Measurements from ENCODE around the gene ACSF3. TPM values are rescaled to one million over a fixed set of nuclear protein-coding genes. Genes with fewer than 3 reads are reported as not detected.

The ACSF3 gene
- total and polyA plus RNA-seq, 2 of the 4 experiments (the other 2 are of a cell fraction), result 9.5 to 14.2 TPM

DNA sequence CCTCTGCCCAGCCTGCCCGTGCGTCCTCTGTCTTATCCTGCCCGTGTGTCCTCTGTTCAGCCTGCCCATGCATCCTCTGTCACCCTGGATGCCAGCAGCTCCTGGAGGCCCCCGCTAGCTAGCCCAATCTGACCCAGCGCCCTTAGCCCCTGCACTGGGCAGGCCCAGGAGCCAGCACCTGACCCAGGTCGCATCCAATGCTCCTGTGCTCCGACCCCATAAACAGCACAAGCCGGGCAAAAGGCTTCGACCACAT lies 91.0 kb downstream of the ACSF3 start:
- no peaks in the 10 kb centered on the region for H3K9me3 ChIP-seq (ENCODE audit: control insufficient read depth, insufficient read depth, low read length)
- no peak overlapping the region for H2BK20ac ChIP-seq (ENCODE audit: low read depth, low read length)
- no peak overlapping the region for H2AK9ac ChIP-seq (replicated peaks; ENCODE audit: low read depth, low read length, poor library complexity)
- H3K18ac ChIP-seq (ENCODE audit: low read depth, low read length), result no peak overlapping the region
- CTCF ChIA-PET, result no interaction called here
- H2BK120ac ChIP-seq (ENCODE audit: low read depth, low read length), result no peak overlapping the region
- H3K79me1 ChIP-seq (ENCODE audit: low read depth in 1 of 2, low read length in 2 of 2), result no peaks in the 10 kb centered on the region
- TF ChIP-seq MAZ (IDR thresholded peaks at IDR 0.05; ENCODE audit: borderline replicate concordance, low read depth, low read length) (no peak), RCOR1 (IDR thresholded peaks at IDR 0.05; ENCODE audit: insufficient replicate concordance, low read length) (no peak), ELK1 (IDR thresholded peaks at IDR 0.05; ENCODE audit: borderline replicate concordance, low read depth, low read length) (no peak), POLR2A (IDR thresholded peaks at IDR 0.05; ENCODE audit: low read depth, low read length) (no peak), NFE2L2 (IDR thresholded peaks at IDR 0.05; ENCODE audit: low read depth, low read length) (no peak), BHLHE40 (IDR thresholded peaks at IDR 0.05; ENCODE audit: low read depth, low read length) (no peak), SMC3 (IDR thresholded peaks at IDR 0.05; ENCODE audit: low read depth, low read length) (no peak), CHD1 (IDR thresholded peaks at IDR 0.05; ENCODE audit: low read depth, low read length) (no peak), MAFK (IDR thresholded peaks at IDR 0.05; ENCODE audit: low read depth, low read length) (no peak), CEBPB (IDR thresholded peaks at IDR 0.05; ENCODE audit: low read depth, low read length) (no peak), CTCF (conservative IDR thresholded peaks at IDR 0.05; ENCODE audit: low read depth, low read length) (no peak), RFX5 (IDR thresholded peaks at IDR 0.05; ENCODE audit: low read depth, low read length) (no peak), RAD21 (IDR thresholded peaks at IDR 0.05; ENCODE audit: low read length) (no peak), FOS (IDR thresholded peaks at IDR 0.05; ENCODE audit: low read depth, low read length) (no peak), MXI1 (IDR thresholded peaks at IDR 0.05; ENCODE audit: borderline replicate concordance, low read depth, low read length) (no peak)
- TF ChIP-seq, protein P1, sequence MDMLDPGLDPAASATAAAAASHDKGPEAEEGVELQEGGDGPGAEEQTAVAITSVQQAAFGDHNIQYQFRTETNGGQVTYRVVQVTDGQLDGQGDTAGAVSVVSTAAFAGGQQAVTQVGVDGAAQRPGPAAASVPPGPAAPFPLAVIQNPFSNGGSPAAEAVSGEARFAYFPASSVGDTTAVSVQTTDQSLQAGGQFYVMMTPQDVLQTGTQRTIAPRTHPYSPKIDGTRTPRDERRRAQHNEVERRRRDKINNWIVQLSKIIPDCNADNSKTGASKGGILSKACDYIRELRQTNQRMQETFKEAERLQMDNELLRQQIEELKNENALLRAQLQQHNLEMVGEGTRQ (IDR thresholded peaks at IDR 0.05; ENCODE audit: low read depth, low read length), result no peak
- in situ Hi-C loops (cut with MboI; ENCODE audit: low sequenced_read_pairs) (no loop called here), dilution Hi-C loops (cut with HindIII; ENCODE audit: low sequenced_read_pairs, unreplicated experiment) (no loop called here), intact Hi-C loops (cut with micrococcal nuclease) (no loop called here)
- DNase-seq, result no peak
- no TSS peak for BruUV-seq (replicated peaks)
- no peak overlapping the region for H3K4me3 ChIP-seq (ENCODE audit: insufficient read depth, low read depth, low read length)
- no peak overlapping the region for H4K91ac ChIP-seq (ENCODE audit: insufficient read depth, low read depth, low read length)
- H3K4me2 ChIP-seq (ENCODE audit: low read depth, low read length), result no peak overlapping the region
- no peak overlapping the region for H2AK5ac ChIP-seq (ENCODE audit: low read depth, low read length)
- H2BK15ac ChIP-seq (ENCODE audit: low read depth, low read length), result no peak overlapping the region
- H3K4me1 ChIP-seq (ENCODE audit: control insufficient read depth, insufficient read depth, low read length), result no peaks in the 10 kb centered on the region
- H4K20me1 ChIP-seq (ENCODE audit: insufficient read depth, low read length), result no peaks in the 10 kb centered on the region; the same call in 1 of the 2 replicates
- no peaks in the 10 kb centered on the region for H3K36me3 ChIP-seq (ENCODE audit: control insufficient read depth, insufficient read depth, low read length)
- no peak overlapping the region for H2AFZ ChIP-seq (replicated peaks; ENCODE audit: low read length, poor library complexity)
- H2BK5ac ChIP-seq (ENCODE audit: low read depth, low read length, poor library complexity, severe bottlenecking), result no peak overlapping the region
- no peak for ATAC-seq (ENCODE audit: low read depth)
- no peak overlapping the region for H3K23ac ChIP-seq (ENCODE audit: low read depth, low read length)
- no peak overlapping the region for H3K4ac ChIP-seq (ENCODE audit: low read depth, low read length)
- no peaks in the 10 kb centered on the region for H3K9me1 ChIP-seq (ENCODE audit: insufficient read depth, low read length)
- WGBS, 2 experiments (ENCODE audit: extremely low coverage in 2 of 2, insufficient read length in 1 of 2), result 70% methylated on average over 6 of the region's 9 CpGs; no CpG with 5 or more reads in 1 of the 2 experiments
- no peak overlapping the region for H4K5ac ChIP-seq (ENCODE audit: low read depth, low read length)
- POLR2A ChIA-PET (ENCODE audit: unreplicated experiment), result no interaction called here
- H3K9ac ChIP-seq (ENCODE audit: low read depth, low read length), result no peak overlapping the region
- no peak overlapping the region for H3K56ac ChIP-seq (ENCODE audit: extremely low read depth, insufficient read depth, low read length)
- no peak overlapping the region for H3K14ac ChIP-seq (replicated peaks; ENCODE audit: low read depth, low read length)
- H3K27me3 ChIP-seq (ENCODE audit: control insufficient read depth, insufficient read depth, low read length), result peaks cover 23% of the 10 kb centered on the region
- no peak overlapping the region for H3K27ac ChIP-seq (ENCODE audit: insufficient read depth, low read length)
- H4K8ac ChIP-seq (ENCODE audit: low read depth in 2 of 2, low read length in 2 of 2), result no peak overlapping the region
